Stimulated activated CD4-positive, alpha-beta T cell treated with anti-CD3 and anti-CD28 coated beads, Interleukin-2, amount 100 ng/mL, for 4 hours (primary cell): ENCODE data around the gene SH3RF3.

ENCODE experiments used
- DNase-seq: peaks from one replicate; pipeline ENCODE4 v3.0.0-alpha.2; 2020; ENCODE audit warnings: low read depth

The SH3RF3 gene

DNA sequence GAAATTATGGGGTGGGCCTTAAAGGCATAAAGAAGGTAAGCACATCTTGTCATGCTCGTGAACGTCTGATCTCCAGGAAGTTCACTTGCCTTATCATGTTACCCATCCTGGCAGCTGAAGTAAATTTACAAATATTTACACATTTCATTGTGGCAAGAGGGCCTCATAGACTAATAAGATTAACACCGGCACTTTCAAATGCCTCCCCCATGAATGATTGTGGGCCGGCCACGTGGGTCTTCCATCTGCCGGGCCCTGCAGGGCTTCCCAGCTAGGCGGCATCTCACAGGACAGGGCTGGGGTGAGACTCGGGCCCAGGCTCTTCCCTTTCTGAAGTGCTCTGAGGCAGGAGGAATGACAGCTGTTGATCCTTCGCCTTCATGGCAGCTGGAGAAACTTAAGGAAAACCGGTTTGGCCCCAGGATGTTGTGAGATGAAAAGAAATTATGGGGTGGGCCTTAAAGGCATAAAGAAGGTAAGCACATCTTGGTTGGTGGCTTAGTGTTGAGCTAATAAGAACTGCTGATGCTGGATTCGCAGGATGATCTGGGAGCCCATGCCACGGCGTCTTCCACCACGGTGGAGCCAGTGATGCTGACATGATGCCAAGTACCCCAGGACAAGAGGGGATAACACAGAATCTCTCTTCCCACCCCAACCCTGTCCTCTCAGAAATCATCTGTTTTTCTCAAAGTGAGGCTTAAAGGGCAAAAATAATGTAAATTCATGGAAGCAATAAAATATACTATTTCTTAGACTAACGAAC, 308.5 kb downstream of the SH3RF3 start:
- no peak for DNase-seq

DNA sequence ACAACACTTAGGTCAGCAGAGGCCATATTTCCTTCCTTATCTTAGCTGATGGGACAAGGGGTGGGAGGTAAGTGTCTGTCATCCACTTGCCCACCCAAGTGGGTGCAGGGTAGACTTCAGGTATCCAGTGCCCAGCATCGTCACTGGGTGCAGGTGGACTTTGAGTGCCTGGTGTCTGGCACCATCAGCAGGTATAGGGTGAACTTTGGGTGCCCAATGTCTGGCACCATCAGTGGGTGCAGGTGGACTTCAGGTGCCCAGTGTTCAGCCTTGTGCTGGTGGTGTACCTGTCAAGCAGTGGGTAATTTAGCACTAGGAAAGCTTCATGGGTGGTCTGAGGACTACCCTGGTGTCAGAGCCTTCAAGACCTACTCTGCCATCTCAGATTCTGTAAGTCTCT, 309.1 kb downstream of the SH3RF3 start:
- DNase-seq, result no peak

DNA sequence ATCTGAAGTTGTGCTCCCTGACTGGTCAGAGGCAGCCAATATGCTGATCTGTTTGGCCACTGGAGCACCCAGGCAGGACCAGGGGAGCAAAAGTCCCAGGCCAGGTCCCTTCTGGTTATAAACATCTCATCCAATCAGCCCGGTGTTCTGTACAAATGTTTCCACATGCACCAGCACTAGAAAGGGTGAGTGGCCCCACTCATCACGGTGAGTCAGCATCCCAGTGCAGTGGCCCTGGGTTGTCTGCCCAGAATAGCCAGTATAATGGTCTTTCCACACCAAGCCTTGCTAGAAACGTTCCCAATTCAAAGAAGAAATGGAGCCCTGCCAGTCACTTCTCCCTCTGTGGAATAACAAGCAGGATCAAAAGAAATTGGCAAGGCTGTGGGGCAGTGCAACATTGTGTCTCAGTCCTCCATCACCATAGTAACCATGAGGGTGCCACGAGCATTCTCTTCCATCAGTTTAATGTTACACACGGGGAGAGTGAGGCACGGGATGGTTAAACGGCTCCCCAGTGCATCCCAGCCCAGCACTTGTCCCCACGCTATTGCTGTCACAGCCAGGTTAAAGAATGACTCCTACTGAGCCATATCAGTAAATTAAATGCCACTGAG, 309.9 kb downstream of the SH3RF3 start:
- DNase-seq, result no peak

DNA sequence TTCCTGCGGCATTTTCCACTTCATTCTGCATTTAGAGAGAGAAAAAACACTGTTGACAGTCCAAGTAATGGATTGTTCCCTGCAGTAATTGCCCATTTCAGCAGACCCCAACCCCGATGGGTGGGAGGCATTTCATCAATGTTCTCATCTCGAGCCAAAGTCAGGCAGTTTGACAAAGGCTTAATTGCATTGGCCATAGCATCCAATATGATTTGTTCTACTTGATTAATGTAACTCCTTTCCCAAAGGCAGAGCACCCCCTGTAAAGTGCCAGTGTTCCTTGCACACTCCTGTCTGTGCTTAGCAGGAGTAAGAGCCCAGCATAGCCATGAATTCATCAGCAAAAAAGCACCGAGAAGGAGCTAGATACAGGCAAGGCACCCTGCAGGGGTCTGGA, 310.4 kb downstream of the SH3RF3 start:
- no peak for DNase-seq

DNA sequence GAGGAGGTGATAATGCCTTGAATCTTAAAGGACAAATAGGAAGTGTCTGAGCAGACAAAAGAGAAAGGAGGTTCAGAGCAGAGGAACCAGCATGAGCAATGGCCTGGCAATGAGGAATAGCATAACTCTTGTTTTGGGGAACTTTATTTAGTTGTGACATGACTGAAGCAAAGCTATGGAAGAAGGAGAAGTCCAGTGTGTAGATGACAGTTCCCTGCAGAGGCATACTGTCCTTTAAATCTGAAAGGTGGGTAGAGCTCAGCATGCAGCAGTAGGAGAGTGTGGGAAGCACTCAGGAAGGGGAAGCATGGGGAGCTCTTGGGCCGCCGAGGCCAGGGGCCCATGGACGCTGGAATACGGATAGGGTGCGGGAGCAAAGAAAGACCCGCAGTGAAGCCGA, 311.0 kb downstream of the SH3RF3 start:
- DNase-seq, result no peak

DNA sequence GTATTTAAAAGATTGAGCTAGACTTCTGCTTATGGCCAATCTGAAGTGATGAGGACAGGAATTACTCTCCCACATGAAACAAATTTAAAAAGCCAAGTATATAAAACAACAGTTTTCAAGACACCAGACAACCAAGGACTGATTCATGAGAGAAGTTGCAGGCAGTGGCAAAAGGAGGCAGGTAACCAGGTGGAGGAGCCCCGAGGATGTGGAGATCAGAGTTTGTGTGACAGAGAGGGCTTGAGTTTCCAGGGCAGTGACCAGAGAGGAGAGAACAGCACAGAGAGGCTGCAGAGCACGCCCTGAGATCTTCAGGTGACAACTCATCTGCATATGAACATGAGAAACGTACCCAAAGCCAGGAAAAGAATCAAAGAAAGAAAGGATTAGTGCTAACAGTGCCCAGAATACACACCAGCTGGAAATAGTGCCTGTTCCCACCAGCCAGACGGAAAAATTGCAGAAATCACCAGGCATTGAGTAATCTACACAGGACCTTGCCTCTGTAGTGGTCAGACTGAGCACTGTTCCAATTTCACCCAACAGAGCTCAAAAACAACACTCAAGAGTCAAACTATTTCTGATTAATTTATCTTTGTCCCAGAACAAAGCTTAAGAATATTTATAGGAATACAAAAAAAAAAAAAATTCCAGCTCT, 311.6 kb downstream of the SH3RF3 start:
- no peak for DNase-seq

DNA sequence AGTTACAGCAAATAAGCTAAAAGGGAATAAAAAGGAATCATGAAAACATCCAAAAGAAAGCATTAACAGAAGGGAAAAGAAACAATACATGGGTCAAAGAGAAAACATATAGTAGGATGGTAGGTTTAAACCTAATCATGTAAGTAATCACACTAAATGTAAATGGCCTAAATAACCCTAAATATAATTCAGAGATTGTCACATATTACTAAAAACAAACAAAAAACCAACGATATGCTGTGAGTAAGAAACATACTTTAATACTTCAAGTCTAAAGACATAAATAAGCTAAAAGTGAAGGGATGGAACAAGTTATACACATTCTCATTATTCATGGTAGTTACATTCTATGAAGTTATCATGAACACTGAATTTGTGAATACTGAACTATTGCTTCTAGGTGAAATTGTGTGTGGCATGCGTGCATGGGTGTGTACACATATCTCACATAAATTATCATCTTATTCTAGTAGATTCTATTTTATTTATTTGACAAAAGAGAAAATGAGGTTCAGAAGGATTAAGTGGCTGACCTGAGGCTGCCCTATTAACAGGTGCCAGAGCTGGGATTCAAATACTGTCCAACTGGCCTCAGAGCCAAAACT, 313.8 kb downstream of the SH3RF3 start:
- DNase-seq, result no peak

DNA sequence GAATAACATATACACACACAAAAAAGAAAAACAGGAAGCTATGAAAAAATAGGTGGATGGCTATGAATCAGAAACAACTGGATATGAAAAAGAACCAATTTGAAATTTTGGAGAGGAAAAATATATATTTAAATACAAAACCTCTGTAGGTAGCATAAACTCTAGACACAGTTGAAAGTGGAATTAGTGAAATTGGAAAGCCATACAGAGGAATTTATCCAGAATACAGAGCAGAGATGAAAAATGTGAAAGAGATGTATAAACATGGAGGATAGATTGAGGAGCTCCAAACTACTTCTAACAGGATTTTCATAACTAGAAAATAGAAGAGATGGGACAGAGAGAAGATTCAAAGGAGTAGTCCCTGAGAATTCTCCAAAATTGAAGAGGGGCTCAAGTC, 315.9 kb downstream of the SH3RF3 start:
- no peak for DNase-seq

DNA sequence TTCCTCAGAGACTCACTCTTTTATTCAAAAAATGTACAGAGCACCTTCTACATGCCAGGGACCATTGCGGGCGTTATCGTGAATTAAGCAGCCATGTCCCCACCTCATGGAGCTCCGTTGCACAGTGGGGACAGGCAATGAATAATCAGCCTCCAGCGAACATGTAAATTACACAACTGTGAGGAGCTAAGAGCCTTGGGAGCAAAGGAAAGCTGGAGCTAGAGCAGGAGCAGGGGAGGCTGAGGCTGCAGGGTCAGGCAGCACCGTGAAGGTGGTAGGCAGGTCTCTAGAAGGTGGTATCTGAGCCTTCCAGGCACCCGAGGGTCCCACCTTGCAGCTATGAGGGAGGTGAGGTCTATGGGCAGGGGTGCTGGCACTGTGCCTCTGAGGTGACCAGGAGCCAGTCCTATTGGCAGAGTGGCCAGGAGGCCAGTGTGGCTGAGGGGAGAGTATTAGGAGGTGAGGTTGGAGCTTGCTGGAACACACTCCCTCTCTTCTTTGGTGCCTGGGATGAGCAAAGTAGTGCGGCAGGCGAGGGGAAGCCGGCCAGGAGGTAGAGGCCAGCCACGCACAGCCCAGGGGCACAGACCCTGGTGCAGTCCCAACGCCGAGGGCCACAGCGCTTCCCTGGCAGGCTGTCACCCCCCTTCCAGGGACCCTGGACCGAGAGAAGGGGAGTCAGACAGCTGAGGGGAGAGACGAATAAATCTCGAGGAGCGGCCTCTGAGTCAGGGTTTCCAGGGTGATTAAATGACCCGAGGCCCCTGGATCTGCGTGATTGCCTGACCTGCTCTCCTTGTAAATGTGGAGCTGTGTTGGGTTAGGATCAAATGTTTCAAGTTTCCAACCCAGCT, 317.5 kb downstream of the SH3RF3 start:
- DNase-seq, result no peak

DNA sequence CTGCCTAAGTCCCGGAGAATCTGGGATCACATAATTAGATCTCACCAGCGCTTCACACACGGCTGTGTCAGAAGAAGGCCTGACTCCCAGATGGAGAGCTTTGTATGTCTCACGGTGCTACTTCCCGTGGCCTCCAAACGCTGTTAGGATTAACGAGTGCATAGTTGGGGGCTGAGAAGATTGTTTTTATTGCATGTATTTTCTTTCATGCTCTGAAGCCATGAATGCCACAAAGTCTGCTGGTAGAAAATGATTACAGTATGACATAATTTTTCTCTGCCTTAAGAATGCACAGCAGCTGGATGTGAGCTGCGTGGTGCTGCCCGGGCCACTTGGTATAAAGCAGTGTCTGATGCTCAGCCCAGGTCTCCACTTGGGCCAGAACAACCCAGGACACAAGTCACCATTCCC, 318.3 kb downstream of the SH3RF3 start:
- DNase-seq, result no peak

DNA sequence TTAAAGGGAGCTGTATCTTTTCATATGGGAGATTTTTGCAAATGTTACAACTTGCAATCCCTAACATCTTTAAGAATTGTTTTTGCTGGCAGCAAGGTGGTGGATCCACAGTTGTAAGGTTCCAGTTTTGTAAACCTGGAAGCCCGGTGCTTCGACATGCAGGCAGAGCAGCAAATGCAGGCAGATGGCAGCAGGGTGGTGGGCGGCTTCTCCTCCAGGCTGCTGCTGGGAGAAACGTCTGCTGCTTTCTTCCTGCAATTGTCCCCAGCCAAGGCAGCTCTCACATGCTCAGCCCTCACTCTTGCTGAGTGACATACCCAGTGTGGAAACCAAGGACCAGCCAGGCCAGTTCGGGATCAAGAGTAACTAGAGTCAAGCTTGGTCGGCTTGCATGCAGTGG, 318.8 kb downstream of the SH3RF3 start:
- no peak for DNase-seq

DNA sequence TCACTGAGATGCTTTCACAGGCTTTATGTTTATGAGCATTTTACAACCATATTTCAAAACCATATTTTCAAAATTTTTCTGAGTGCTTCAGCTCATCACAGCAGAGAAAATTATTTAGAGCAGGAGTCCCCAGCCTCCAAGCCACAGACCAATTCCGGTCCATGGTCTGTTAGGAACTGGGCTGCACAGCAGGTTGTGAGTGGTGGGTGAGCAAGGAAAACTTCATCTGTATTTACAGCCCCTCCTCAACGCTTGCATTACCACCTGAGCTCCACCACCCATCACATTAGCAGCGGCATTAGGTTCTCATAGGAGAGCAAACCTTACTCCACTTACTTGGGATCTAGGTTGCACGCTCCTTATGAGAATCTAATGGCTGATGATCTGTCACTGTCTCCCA, 319.2 kb downstream of the SH3RF3 start:
- DNase-seq, result no peak

DNA sequence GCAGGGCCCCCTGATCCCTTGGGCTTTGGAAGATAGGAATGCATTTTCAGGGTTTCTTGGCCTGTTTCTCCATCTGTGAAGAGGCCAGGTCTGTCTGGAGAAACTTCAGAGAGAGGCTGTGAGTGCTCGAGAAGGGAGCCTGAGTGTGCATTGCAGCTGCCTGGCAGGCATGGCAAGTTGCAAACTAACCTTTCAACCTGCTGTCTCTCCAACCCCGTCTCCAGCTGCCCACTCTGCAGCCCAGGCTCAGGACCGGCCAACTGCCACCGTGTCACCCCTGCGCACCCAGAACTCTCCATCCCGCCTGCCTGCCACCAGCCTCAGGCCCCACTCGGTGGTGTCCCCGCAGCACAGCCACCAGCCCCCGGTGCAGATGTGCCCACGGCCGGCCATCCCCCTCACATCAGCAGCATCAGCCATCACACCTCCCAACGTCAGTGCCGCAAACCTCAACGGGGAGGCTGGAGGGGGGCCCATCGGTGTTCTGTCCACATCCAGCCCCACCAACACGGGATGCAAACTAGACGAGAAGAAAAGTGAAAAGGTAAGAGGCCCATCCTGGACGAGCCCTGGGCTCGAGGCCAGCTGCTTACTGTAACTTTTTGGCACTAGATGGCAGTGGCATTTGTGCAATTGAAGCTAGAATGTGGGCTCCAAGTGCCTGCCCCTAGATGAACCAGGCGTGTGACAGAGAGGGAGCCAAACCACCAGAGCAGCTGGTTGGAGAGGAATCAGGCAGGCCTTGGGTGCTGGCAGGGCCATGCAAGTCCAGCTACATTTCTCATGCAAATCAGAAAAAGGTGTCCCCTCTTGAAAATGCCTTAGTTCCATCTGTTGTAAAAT, 320.2 kb downstream of the SH3RF3 start:
- DNase-seq, result no peak

DNA sequence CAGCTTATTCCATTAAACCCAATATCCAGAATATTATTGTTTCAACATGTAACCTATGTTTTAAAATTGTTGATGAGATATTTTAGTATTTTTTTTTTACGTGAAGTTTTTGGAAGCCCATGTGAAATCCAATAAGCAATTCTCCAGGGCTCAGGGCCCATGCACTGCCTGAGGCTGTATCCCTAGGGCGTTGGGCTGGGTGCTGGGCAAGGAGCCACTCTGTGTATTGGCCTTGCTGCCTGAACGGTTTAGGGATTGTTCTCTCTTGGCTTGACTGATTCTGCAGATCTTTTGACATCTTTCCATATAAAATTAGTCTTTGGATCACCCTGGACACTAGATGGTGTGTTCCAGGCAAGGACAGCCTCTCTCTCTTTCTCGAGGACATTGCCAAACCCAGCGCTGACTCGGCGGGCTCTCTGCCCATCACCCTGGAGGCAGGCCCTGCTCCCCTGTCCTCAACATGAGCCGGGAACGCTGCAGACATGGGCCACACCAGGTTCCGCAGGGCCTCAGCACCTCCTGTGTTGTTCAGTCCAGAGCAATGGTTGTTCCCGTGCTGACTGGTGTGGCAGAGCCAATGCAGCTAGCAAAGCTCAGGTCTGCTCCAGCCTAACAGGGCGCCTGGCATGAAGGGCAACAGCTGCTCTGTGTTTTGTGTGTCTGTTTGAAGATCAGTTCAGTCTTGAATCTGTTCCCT, 321.7 kb downstream of the SH3RF3 start:
- DNase-seq, result no peak

DNA sequence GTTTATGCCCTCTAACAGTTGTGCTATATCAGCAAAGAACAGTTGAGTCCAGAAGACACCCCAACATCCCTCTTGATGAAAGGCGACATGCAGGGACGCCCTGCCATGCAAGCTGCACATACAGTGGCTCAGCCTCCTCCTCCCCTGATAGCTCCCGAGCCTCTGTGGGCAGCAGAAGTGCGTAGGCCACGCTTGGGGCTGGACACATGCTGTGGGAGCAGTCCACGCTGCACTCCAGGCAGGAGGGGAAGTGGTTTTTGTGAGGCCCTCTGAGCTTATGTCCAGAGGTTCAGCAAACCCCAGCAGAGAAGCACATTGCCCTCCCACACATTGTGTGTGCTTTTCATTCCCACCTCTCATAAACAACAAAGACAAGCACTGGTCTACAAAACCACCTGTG, 322.7 kb downstream of the SH3RF3 start:
- no peak for DNase-seq

DNA sequence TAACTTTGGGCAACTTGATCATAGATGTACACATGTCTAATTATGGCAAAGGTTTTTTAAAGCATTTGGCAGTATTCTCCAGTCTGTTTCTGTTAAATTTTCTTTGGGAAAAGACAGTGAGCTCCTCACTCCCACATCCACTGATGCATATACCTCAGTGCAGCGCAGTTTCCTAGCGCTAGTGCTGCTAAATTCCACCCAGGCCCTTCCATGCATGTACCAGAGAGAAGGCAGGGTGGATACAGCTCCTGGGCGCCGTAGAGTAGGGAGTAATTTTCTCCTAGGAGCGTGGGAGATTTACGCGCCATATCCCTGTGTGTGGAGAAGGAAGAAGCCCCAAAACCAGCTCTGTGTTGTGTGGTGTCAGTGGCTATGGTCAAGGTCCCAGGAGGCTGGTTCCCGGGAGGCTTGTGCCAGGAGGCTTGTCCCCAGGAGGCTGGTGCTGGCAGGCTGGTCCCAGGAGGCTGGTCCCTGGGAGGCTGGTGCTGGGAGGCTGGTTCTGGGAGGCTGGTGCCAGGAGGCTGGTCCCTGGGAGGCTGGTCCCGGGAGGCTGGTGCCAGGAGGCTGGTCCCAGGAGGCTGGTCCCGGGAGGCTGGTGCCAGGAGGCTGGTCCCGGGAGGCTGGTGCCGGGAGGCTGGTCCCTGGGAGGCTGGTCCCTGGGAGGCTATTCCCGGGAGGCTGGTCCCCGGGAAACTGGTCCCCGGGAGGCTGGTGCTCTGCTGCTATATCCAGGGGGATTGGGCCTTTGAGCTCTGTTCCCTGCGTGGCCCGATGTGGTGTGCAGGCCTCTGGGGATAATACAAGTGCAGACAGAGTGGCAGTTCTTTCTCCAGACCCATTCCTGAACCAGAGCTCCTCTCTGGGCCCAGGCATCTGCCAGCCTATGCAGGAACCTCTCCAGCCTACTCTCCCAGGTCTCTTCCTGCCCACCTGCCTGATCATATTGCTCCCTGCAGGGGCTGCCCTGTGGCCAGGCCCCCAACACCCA, 323.6 kb downstream of the SH3RF3 start:
- no peak for DNase-seq

DNA sequence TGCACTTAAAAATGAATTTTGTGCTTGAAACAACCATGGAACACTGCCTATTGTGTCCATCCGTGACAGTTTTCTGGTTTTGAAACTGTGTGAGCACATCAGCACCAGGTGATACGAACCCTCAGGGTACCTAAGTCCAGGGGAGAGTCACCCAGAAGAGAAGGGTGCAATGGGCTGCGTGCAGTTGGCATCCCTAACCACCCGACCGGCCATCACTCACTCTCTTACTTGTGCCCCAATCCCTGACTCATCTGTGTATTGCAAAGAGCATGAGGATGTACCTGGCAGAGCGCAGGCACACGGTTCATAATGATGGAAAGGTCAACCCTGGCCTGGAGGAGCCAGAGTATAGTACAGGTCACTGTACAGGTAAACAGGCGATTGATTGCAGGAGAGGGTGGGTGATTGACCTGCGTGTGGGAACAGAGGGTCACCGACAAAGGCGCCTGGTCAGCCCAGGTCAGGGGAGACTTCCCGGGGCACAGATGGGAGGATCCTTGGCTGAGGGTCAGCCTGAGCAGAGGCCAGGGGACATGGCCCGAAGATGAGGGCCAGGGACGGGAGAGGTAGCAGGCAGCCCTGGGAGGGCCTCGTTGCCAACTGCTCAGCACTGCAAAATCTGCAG, 324.5 kb downstream of the SH3RF3 start:
- DNase-seq, result no peak

DNA sequence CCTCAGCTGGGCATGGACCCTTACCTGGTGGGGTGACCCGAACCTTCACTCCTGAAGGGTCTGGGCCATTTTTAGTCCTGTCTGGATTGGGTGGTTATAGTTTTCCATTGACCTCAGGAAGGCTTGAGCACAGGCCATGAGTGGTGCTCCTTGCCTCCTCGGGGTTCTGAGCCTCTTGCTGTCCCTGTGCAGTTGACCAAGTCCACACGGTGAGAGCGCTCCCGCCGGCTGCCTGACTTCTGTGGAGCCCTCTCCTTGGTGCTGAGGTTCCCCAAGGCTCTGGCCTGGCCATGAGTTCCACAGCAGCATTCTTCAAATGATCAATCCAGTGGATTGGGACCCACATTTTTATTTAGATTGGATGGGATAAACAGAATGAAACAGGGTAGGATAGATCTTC, 325.3 kb downstream of the SH3RF3 start:
- no peak for DNase-seq
